Right hindlimb (tissue), 1 donor: ENCODE data around the gene UGT1A10.

Source experiments
- DNase-seq: peaks from one replicate; pipeline ENCODE4 v3.0.0-alpha.2; 2018

UGT1A10 gene

GRCh38 chr2:233656443-233656842, 20.2 kb downstream of the UGT1A10 start:
- DNase-seq = no peak

- DNase-seq = no peak
Observed at GRCh38 chr2:233658610-233659009, 22.4 kb downstream of the UGT1A10 start.

GRCh38 chr2:233663911-233664310, 27.7 kb downstream of the UGT1A10 start:
- DNase-seq = no peak

GRCh38 chr2:233668605-233669260, 32.5 kb downstream of the UGT1A10 start:
- no peak for DNase-seq

- no peak for DNase-seq
Observed at GRCh38 chr2:233671290-233672161, 35.3 kb downstream of the UGT1A10 start, which contains the start of gene UGT1A9. UGT1A9 (plus strand) TSS chr2:233671898; CDS start chr2:233671935, 37 bp downstream.

- no peak for DNase-seq
Observed at GRCh38 chr2:233672886-233673285, 36.6 kb downstream of the UGT1A10 start.

- DNase-seq = no peak
Observed at GRCh38 chr2:233673896-233674295, 37.6 kb downstream of the UGT1A10 start.

- no peak for DNase-seq
Observed at GRCh38 chr2:233674314-233674713, 38.1 kb downstream of the UGT1A10 start.

- DNase-seq = no peak
Observed at GRCh38 chr2:233674995-233675394, 38.7 kb downstream of the UGT1A10 start.

- DNase-seq = no peak
Observed at GRCh38 chr2:233676046-233676445, 39.8 kb downstream of the UGT1A10 start.

GRCh38 chr2:233679196-233679595, 42.9 kb downstream of the UGT1A10 start:
- no peak for DNase-seq

GRCh38 chr2:233680361-233681045, 44.3 kb downstream of the UGT1A10 start:
- no peak for DNase-seq

- no peak for DNase-seq
Observed at GRCh38 chr2:233681521-233682099, 45.4 kb downstream of the UGT1A10 start, which contains the start of gene UGT1A7. UGT1A7 (plus strand) TSS chr2:233681901; CDS start chr2:233681938, 37 bp downstream.

GRCh38 chr2:233684640-233685039, 48.4 kb downstream of the UGT1A10 start:
- DNase-seq = no peak

- DNase-seq = no peak
Observed at GRCh38 chr2:233686928-233687327, 50.7 kb downstream of the UGT1A10 start.

GRCh38 chr2:233688341-233688740, 52.1 kb downstream of the UGT1A10 start:
- no peak for DNase-seq

- DNase-seq = no peak
Observed at GRCh38 chr2:233689031-233689430, 52.8 kb downstream of the UGT1A10 start.

GRCh38 chr2:233689501-233689900, 53.3 kb downstream of the UGT1A10 start:
- DNase-seq = no peak

- no peak for DNase-seq
Observed at GRCh38 chr2:233690444-233690843, 54.2 kb downstream of the UGT1A10 start.

- DNase-seq = no peak
Observed at GRCh38 chr2:233691443-233692433, 55.5 kb downstream of the UGT1A10 start.

GRCh38 chr2:233692648-233693047, 56.4 kb downstream of the UGT1A10 start, which contains the start of gene UGT1A6:
UGT1A6 (plus strand) TSS chr2:233692890; CDS start chr2:233693005, 115 bp downstream.
- DNase-seq = no peak

- no peak for DNase-seq
Observed at GRCh38 chr2:233693963-233694362, 57.7 kb downstream of the UGT1A10 start.
